ENCODE results near the gene CELSR1.

The CELSR1 gene

GRCh38 chr22:46568102-46568809 lies 30.8 kb upstream of the CELSR1 start:
- peaks cover 3% of the 10 kb centered on the region for H3K4me1 Mint-ChIP-seq (ENCODE audit: low read depth)
- peak overlapping the region; percentile 3 for H3K27ac Mint-ChIP-seq
- peaks cover 15% of the 10 kb centered on the region for H3K9me3 Mint-ChIP-seq
- no peaks in the 10 kb centered on the region for H3K27me3 Mint-ChIP-seq
- DNase-seq = no peak
- H3K36me3 Mint-ChIP-seq (ENCODE audit: low read depth) = no peaks in the 10 kb centered on the region
- no peak overlapping the region for H3K4me3 Mint-ChIP-seq

GRCh38 chr22:46567471-46567870 lies 30.1 kb upstream of the CELSR1 start:
- Mint-ChIP-seq H3K4me3 (no peak overlapping the region), H3K9me3 (peaks cover 15% of the 10 kb centered on the region), H3K27ac (no peak overlapping the region), H3K4me1 (ENCODE audit: low read depth) (peaks cover 4% of the 10 kb centered on the region), H3K27me3 (no peaks in the 10 kb centered on the region), H3K36me3 (ENCODE audit: low read depth) (no peaks in the 10 kb centered on the region)
- DNase-seq = no peak

GRCh38 chr22:46564084-46564714 lies 26.8 kb upstream of the CELSR1 start:
- H3K4me3 Mint-ChIP-seq = no peak overlapping the region
- H3K9me3 Mint-ChIP-seq = peaks cover 4% of the 10 kb centered on the region
- no peak for DNase-seq
- H3K4me1 Mint-ChIP-seq (ENCODE audit: low read depth) = peaks cover 9% of the 10 kb centered on the region
- no peak overlapping the region for H3K27ac Mint-ChIP-seq
- H3K27me3 Mint-ChIP-seq = no peaks in the 10 kb centered on the region
- H3K36me3 Mint-ChIP-seq (ENCODE audit: low read depth) = no peaks in the 10 kb centered on the region

- Mint-ChIP-seq H3K9me3 (peaks cover 4% of the 10 kb centered on the region), H3K4me3 (no peak overlapping the region), H3K27me3 (no peaks in the 10 kb centered on the region), H3K27ac (no peak overlapping the region), H3K36me3 (ENCODE audit: low read depth) (no peaks in the 10 kb centered on the region), H3K4me1 (ENCODE audit: low read depth) (peaks cover 9% of the 10 kb centered on the region)
- peak; percentile 87 for DNase-seq
Observed at GRCh38 chr22:46563381-46564083, 26.1 kb upstream of the CELSR1 start.

GRCh38 chr22:46561435-46561905 lies 24.1 kb upstream of the CELSR1 start:
- DNase-seq = no peak
- no peaks in the 10 kb centered on the region for H3K27me3 Mint-ChIP-seq
- H3K27ac Mint-ChIP-seq = no peak overlapping the region
- H3K4me1 Mint-ChIP-seq (ENCODE audit: low read depth) = peaks cover 9% of the 10 kb centered on the region
- H3K4me3 Mint-ChIP-seq = peak overlapping the region; percentile 27
- H3K9me3 Mint-ChIP-seq = no peaks in the 10 kb centered on the region
- H3K36me3 Mint-ChIP-seq (ENCODE audit: low read depth) = no peaks in the 10 kb centered on the region

GRCh38 chr22:46560696-46561295 lies 23.4 kb upstream of the CELSR1 start:
- no peak for DNase-seq
- Mint-ChIP-seq H3K4me1 (ENCODE audit: low read depth) (peaks cover 9% of the 10 kb centered on the region), H3K36me3 (ENCODE audit: low read depth) (no peaks in the 10 kb centered on the region), H3K27me3 (no peaks in the 10 kb centered on the region), H3K9me3 (no peaks in the 10 kb centered on the region), H3K4me3 (no peak overlapping the region), H3K27ac (no peak overlapping the region)

GRCh38 chr22:46557736-46558480 lies 20.5 kb upstream of the CELSR1 start:
- peaks cover 7% of the 10 kb centered on the region for H3K27me3 Mint-ChIP-seq
- H3K27ac Mint-ChIP-seq = no peak overlapping the region
- H3K4me3 Mint-ChIP-seq = no peak overlapping the region
- no peaks in the 10 kb centered on the region for H3K9me3 Mint-ChIP-seq
- H3K36me3 Mint-ChIP-seq (ENCODE audit: low read depth) = no peaks in the 10 kb centered on the region
- H3K4me1 Mint-ChIP-seq (ENCODE audit: low read depth) = peaks cover 5% of the 10 kb centered on the region
- DNase-seq = no peak

- no peak overlapping the region for H3K27ac Mint-ChIP-seq
- no peak for DNase-seq
- peaks cover 10% of the 10 kb centered on the region for H3K27me3 Mint-ChIP-seq
- no peak overlapping the region for H3K4me3 Mint-ChIP-seq
- H3K4me1 Mint-ChIP-seq (ENCODE audit: low read depth) = peaks cover 5% of the 10 kb centered on the region
- peaks cover 2% of the 10 kb centered on the region for H3K9me3 Mint-ChIP-seq
- no peaks in the 10 kb centered on the region for H3K36me3 Mint-ChIP-seq (ENCODE audit: low read depth)
Observed at GRCh38 chr22:46556775-46557174, 19.4 kb upstream of the CELSR1 start.

GRCh38 chr22:46553189-46553588 lies 15.8 kb upstream of the CELSR1 start:
- Mint-ChIP-seq H3K4me3 (no peak overlapping the region), H3K36me3 (ENCODE audit: low read depth) (no peaks in the 10 kb centered on the region), H3K27me3 (peaks cover 28% of the 10 kb centered on the region), H3K9me3 (peaks cover 2% of the 10 kb centered on the region), H3K27ac (no peak overlapping the region), H3K4me1 (ENCODE audit: low read depth) (no peaks in the 10 kb centered on the region)
- DNase-seq = no peak

- Mint-ChIP-seq H3K4me3 (no peak overlapping the region), H3K27me3 (peaks cover 28% of the 10 kb centered on the region), H3K9me3 (peaks cover 2% of the 10 kb centered on the region), H3K36me3 (ENCODE audit: low read depth) (no peaks in the 10 kb centered on the region), H3K4me1 (ENCODE audit: low read depth) (no peaks in the 10 kb centered on the region), H3K27ac (no peak overlapping the region)
- no peak for DNase-seq
Observed at GRCh38 chr22:46551996-46552395, 14.6 kb upstream of the CELSR1 start.

GRCh38 chr22:46551321-46551720 lies 13.9 kb upstream of the CELSR1 start:
- no peak overlapping the region for H3K4me3 Mint-ChIP-seq
- DNase-seq = no peak
- no peaks in the 10 kb centered on the region for H3K4me1 Mint-ChIP-seq (ENCODE audit: low read depth)
- H3K27me3 Mint-ChIP-seq = peaks cover 33% of the 10 kb centered on the region
- no peak overlapping the region for H3K27ac Mint-ChIP-seq
- no peaks in the 10 kb centered on the region for H3K36me3 Mint-ChIP-seq (ENCODE audit: low read depth)
- H3K9me3 Mint-ChIP-seq = peaks cover 2% of the 10 kb centered on the region

- no peak for DNase-seq
- Mint-ChIP-seq H3K4me3 (no peak overlapping the region), H3K27me3 (peaks cover 38% of the 10 kb centered on the region), H3K9me3 (peaks cover 2% of the 10 kb centered on the region), H3K27ac (no peak overlapping the region), H3K4me1 (ENCODE audit: low read depth) (peaks cover 1% of the 10 kb centered on the region), H3K36me3 (ENCODE audit: low read depth) (no peaks in the 10 kb centered on the region)
Observed at GRCh38 chr22:46549971-46550641, 12.7 kb upstream of the CELSR1 start.

- peaks cover 4% of the 10 kb centered on the region for H3K4me1 Mint-ChIP-seq (ENCODE audit: low read depth)
- DNase-seq = no peak
- H3K4me3 Mint-ChIP-seq = no peak overlapping the region
- peaks cover 2% of the 10 kb centered on the region for H3K9me3 Mint-ChIP-seq
- peaks cover 40% of the 10 kb centered on the region for H3K27me3 Mint-ChIP-seq
- no peak overlapping the region for H3K27ac Mint-ChIP-seq
- no peaks in the 10 kb centered on the region for H3K36me3 Mint-ChIP-seq (ENCODE audit: low read depth)
Observed at GRCh38 chr22:46549563-46549840, 12.1 kb upstream of the CELSR1 start.

- H3K9me3 Mint-ChIP-seq = peaks cover 2% of the 10 kb centered on the region
- DNase-seq = no peak
- H3K4me3 Mint-ChIP-seq = no peak overlapping the region
- peaks cover 33% of the 10 kb centered on the region for H3K27me3 Mint-ChIP-seq
- no peak overlapping the region for H3K27ac Mint-ChIP-seq
- H3K36me3 Mint-ChIP-seq (ENCODE audit: low read depth) = no peaks in the 10 kb centered on the region
- peaks cover 4% of the 10 kb centered on the region for H3K4me1 Mint-ChIP-seq (ENCODE audit: low read depth)
Observed at GRCh38 chr22:46547883-46548244, 10.4 kb upstream of the CELSR1 start.
